AG09309 (cell line): ENCODE results near the gene ASPSCR1.

Source experiments
- DNase-seq: peaks from one replicate; pipeline ENCODE4 v3.0.0-alpha.2; 2010; ENCODE audit warnings: low read depth
- H3K4me3 ChIP-seq: 2 replicates; pipeline ENCODE4 v1.5.1; 2011; ENCODE audit warnings: mild to moderate bottlenecking, low read depth, low read length, moderate library complexity; ENCODE audit not compliant: control insufficient read depth
- TF ChIP-seq, protein P1 (sequence below): IDR thresholded peaks from 2 replicates; pipeline ENCODE4 v1.5.1; 2011; ENCODE audit warnings: mild to moderate bottlenecking, low read depth, low read length, inconsistent platforms; ENCODE audit not compliant: insufficient read depth, control insufficient read depth; ENCODE audit errors: missing control alignments

Gene ASPSCR1

DNA sequence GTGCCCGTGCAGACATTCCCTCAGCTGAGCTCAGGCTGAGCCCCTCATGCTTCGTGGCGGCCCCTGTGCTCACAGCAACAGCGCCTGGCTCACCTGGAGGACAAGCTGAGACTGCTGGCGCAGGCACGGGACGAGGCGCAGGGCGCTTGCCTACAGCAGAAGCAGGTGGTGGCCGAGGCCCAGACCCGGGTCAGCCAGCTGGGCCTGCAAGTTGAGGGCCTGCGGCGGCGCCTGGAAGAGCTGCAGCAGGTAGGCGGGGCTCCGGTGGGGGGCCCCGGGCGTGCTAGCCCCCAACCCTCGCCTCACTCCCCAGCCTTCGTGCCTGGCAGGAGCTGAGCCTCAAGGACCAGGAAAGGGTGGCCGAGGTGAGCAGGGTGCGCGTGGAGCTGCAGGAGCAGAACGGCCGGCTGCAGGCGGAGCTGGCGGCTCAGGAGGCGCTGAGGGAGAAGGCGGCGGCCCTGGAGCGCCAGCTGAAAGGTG lies 52.6 kb downstream of the ASPSCR1 start:
- H3K4me3 ChIP-seq, result no peak overlapping the region
- no peak for DNase-seq
- TF ChIP-seq, protein P1, sequence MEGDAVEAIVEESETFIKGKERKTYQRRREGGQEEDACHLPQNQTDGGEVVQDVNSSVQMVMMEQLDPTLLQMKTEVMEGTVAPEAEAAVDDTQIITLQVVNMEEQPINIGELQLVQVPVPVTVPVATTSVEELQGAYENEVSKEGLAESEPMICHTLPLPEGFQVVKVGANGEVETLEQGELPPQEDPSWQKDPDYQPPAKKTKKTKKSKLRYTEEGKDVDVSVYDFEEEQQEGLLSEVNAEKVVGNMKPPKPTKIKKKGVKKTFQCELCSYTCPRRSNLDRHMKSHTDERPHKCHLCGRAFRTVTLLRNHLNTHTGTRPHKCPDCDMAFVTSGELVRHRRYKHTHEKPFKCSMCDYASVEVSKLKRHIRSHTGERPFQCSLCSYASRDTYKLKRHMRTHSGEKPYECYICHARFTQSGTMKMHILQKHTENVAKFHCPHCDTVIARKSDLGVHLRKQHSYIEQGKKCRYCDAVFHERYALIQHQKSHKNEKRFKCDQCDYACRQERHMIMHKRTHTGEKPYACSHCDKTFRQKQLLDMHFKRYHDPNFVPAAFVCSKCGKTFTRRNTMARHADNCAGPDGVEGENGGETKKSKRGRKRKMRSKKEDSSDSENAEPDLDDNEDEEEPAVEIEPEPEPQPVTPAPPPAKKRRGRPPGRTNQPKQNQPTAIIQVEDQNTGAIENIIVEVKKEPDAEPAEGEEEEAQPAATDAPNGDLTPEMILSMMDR, result no peak

DNA sequence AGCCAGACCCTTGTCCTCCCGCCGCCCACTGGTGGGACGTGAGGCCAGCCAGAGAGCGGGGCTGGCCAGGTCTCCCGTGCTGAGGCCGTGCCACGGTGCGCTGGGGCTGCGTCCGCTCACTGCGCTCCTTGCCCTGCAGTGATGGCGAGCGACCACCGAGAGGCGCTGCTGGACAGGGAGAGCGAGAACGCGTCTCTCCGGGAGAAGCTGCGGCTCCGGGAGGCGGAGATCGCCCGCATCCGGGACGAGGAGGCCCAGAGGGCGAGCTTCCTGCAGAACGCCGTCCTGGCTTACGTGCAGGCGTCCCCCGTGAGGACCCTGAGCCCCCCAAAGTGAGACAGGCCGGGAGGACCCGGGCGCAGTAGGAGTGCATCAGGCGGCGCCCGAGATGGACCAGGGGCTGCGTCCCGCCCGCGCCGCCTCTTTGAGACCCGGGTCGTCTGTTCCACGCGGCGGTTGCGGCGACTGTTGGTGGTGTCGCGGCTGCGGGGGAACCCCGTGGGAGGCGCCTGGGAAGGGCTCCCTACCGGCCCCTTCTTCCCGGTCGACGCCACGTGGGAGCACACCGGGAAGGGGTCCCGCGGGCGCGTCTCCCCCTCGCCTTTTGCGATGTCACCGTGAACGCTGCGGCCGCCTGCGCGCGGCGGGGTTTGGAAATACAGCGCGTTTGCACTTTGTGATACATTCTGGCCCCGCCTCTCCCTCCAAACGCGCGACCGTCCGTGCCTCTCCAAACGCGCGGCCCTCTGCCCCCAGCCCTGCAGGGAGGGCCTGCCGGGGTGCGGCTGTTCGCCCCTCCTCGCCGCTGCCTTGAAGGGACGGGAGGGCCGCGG lies 53.3 kb downstream of the ASPSCR1 start:
- TF ChIP-seq, protein P1, result peak; percentile 84
- DNase-seq, result peak; percentile 38

DNA sequence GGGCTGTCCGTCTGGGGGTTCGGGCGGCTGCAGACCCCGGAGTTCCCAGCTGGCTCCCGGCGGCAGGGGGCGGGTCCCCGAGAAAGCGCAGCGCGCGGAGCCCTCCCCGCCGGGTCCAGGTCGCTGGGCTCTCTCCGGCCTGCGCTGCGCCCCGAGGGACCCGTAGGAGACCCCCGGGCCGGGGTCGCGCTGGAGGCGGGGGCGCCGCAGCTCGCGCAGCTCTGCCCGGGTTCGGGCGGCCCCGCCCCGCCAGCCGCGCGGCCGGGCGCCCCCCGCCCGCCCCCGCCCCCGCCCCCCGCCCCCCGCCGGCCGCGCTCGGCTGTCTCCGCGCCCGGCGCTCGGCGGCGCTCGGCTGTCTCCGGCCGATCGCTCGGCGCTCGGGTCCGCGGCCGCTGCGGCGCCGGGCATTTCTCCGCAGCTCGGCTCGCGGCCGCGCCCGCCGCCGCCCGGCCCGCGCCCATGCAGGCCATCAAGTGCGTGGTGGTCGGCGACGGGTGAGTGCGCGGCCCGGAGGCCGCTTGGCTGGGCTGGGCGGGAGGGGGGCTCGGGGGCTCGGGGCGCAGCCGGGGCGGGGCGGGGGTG lies 54.0 kb downstream of the ASPSCR1 start, which contains the start of gene RAC3:
Gene RAC3 (plus strand): TSS at position 376 of the 582 bp plus-strand sequence. CDS start 84 bp downstream, at position 460.
- TF ChIP-seq, protein P1, result no peak
- peak within 1 kb of the TSS; percentile 50 for H3K4me3 ChIP-seq
- DNase-seq, result no peak

More for the DNA sequence above, 53.3 kb downstream of the ASPSCR1 start:
- peak overlapping the region; percentile 50 for H3K4me3 ChIP-seq

DNA sequence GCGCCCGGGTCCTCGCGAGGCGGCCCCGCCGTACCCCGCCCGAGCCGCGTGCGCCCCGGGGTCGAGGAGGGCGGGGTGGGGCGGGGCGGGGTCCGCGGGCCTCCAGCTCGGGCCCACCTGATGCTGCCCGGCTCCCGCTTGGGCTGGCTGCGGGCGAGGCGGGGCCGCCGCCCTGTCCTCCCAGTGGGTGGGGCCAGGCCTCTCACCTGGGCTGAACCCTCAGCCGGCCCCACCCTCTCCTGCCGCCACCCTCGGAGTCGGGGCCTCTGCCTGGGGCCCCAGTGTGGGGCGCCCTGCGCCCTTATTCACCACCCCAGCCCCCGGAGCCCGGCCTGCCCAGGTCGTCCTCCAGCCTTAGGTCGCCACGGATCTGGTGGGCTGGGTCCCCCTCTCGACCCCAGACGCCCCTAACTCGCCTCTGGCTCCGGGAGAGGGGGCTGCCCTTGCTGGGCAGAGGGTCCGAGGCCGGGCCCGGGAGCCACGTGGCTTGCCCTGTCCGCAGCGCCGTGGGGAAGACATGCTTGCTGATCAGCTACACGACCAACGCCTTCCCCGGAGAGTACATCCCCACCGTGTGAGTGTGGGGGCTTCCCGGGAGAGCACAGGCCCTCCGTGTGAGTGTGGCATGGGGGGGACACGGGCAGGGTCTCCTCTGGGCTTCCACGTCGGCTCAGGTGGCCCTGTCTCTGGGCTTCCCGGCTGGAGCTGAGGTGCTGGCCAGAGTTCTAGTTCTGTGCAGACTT lies 54.6 kb downstream of the ASPSCR1 start:
- DNase-seq, result no peak
- peak overlapping the region; percentile 22 for H3K4me3 ChIP-seq
- TF ChIP-seq, protein P1, result no peak

DNA sequence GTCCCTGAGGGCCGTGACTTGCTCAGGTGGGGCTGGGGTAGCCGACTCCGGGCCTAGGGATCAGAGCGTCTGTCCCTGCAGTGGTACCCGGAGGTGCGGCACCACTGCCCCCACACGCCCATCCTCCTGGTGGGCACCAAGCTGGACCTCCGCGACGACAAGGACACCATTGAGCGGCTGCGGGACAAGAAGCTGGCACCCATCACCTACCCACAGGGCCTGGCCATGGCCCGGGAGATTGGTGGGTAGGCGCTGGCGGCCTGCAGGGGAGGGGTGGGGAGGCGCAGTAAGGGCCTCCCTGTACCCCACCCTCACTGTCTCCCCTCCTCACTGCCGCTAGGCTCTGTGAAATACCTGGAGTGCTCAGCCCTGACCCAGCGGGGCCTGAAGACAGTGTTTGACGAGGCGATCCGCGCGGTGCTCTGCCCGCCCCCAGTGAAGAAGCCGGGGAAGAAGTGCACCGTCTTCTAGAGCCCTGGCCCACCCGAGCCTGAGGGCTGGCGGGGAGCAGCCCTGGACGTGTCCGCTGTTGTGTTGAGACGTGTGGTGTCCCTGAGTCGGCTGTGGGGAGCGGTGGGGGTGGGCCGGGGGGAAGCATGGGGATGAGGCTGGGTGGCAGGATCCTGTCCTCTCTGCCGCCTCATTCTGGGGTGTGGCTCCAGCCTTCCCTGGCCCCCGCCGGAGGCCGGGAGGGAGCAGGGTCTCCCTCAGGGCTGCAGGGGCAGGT lies 56.1 kb downstream of the ASPSCR1 start:
- no peak for DNase-seq
- TF ChIP-seq, protein P1, result no peak
- no peak overlapping the region for H3K4me3 ChIP-seq
